Measurements from ENCODE around the gene ATAD3C.

- TF ChIP-seq, protein P1, sequence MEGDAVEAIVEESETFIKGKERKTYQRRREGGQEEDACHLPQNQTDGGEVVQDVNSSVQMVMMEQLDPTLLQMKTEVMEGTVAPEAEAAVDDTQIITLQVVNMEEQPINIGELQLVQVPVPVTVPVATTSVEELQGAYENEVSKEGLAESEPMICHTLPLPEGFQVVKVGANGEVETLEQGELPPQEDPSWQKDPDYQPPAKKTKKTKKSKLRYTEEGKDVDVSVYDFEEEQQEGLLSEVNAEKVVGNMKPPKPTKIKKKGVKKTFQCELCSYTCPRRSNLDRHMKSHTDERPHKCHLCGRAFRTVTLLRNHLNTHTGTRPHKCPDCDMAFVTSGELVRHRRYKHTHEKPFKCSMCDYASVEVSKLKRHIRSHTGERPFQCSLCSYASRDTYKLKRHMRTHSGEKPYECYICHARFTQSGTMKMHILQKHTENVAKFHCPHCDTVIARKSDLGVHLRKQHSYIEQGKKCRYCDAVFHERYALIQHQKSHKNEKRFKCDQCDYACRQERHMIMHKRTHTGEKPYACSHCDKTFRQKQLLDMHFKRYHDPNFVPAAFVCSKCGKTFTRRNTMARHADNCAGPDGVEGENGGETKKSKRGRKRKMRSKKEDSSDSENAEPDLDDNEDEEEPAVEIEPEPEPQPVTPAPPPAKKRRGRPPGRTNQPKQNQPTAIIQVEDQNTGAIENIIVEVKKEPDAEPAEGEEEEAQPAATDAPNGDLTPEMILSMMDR (IDR thresholded peaks at IDR 0.05) = no peak
- no peak for TF ChIP-seq REST (IDR thresholded peaks at IDR 0.05; ENCODE audit: insufficient read depth in 1 of 2, low read depth in 2 of 2, low read length in 1 of 2)
- TF ChIP-seq POLR2AphosphoS5 (IDR thresholded peaks at IDR 0.05; ENCODE audit: low read depth, low read length) = no peak
- no peak for TF ChIP-seq TCF7L2 (IDR thresholded peaks at IDR 0.05; ENCODE audit: low read depth, low read length)
Observed at GRCh38 chr1:1420654-1421141, 28.8 kb upstream of the ATAD3C start.

Data from Panc1 (cell line).